Body of pancreas (tissue), 4 donors: ENCODE results near the gene SELENOF.

Experiments used
- CTCF ChIP-seq, 7 experiments: fragments of 450-650 bp in 4 of 7; fragments of 200-600 bp in 3 of 7; sonication (generic) in 3 of 7; IDR thresholded peaks; one replicate each; pipeline ENCODE4 v1.5.1; 2016 to 2019; ENCODE audit warnings: antibody characterized with exemption in 7 of 7
- POLR2A ChIP-seq, 3 donors: fragments of 450-650 bp; IDR thresholded peaks; one replicate each; pipeline ENCODE4 v1.6.1; 2016; ENCODE audit warnings: antibody characterized with exemption in 3 of 3, mild to moderate bottlenecking in 2 of 3

- no peak for TF ChIP-seq POLR2A (IDR thresholded peaks at IDR 0.05)
- TF ChIP-seq CTCF (IDR thresholded peaks at IDR 0.05): no peak
Observed at GRCh38 chr1:86933051-86933450, 19.1 kb upstream of the SELENOF start.
